K562 (cell line): Measurements from ENCODE around the gene DEDD. TPM values are rescaled to one million over a fixed set of nuclear protein-coding genes. Genes with fewer than 3 reads are reported as not detected.

Source experiments
- ATF4 ChIP-seq: fragments of 450-650 bp; formaldehyde crosslinking; IDR thresholded peaks from 2 replicates; pipeline ENCODE4 v1.4.0; 2022; ENCODE audit warnings: mild to moderate bottlenecking, moderate library complexity
- DACH1 ChIP-seq: fragments of 450-650 bp; IDR thresholded peaks from 2 replicates; pipeline ENCODE4 v1.6.1; 2018; ENCODE audit not compliant: partially characterized antibody
- FOXP4 ChIP-seq: sonication (generic); formaldehyde crosslinking; IDR thresholded peaks from 2 replicates; pipeline ENCODE4 v1.8.0; 2022; ENCODE audit warnings: mild to moderate bottlenecking, missing genetic modification reagents, borderline replicate concordance
- HNRNPK ChIP-seq: fragments of 200-400 bp; formaldehyde crosslinking; IDR thresholded peaks from one replicate; pipeline ENCODE4 v1.6.1; 2018; ENCODE audit warnings: mild to moderate bottlenecking, low read depth, low read length; ENCODE audit not compliant: poor library complexity, severe bottlenecking
- HSF4 ChIP-seq: fragments of 250-450 bp; sonication (Bioruptor Pico); IDR thresholded peaks from 2 replicates; pipeline ENCODE4 v2.1.2; 2022; ENCODE audit warnings: mild to moderate bottlenecking, moderate library complexity, borderline replicate concordance
- KDM4B ChIP-seq, 2 experiments: fragments of 450-650 bp in 1 of 2; sonication (generic) in 1 of 2; IDR thresholded peaks; 2 replicates each; pipeline ENCODE4 v1.6.1; 2016 to 2017; ENCODE audit warnings: borderline replicate concordance in 2 of 2, antibody characterized with exemption in 1 of 2, low read depth in 1 of 2, mild to moderate bottlenecking in 1 of 2
- LARP7 ChIP-seq: fragments of 450-650 bp; IDR thresholded peaks from 2 replicates; pipeline ENCODE4 v1.6.1; 2016
- NFE2 ChIP-seq: IDR thresholded peaks from 2 replicates; pipeline ENCODE4 v1.6.1; 2014; ENCODE audit warnings: antibody characterized with exemption, low read depth
- NR0B1 ChIP-seq: fragments of 450-650 bp; IDR thresholded peaks from one replicate; pipeline ENCODE4 v1.6.1; 2018; ENCODE audit warnings: mild to moderate bottlenecking, moderate library complexity; ENCODE audit not compliant: partially characterized antibody
- PCBP1 ChIP-seq: fragments of 200-400 bp; formaldehyde crosslinking; IDR thresholded peaks from 2 replicates; pipeline ENCODE4 v1.6.1; 2018; ENCODE audit warnings: mild to moderate bottlenecking, low read depth, low read length; ENCODE audit not compliant: poor library complexity, severe bottlenecking
- RAD51 ChIP-seq: fragments of 450-650 bp; IDR thresholded peaks from 2 replicates; pipeline ENCODE4 v1.7.1; 2016; ENCODE audit warnings: low read depth, mild to moderate bottlenecking, borderline replicate concordance
- RBM15 ChIP-seq: fragments of 200-400 bp; formaldehyde crosslinking; IDR thresholded peaks from 2 replicates; pipeline ENCODE4 v1.6.1; 2018; ENCODE audit warnings: mild to moderate bottlenecking, low read length, moderate library complexity; ENCODE audit not compliant: insufficient read depth
- TBL1XR1 ChIP-seq, 2 experiments: IDR thresholded peaks; 2 replicates each; pipeline ENCODE4 v1.6.1; 2012; ENCODE audit warnings: improper control_type of control experiment in 2 of 2, low read length in 2 of 2, mild to moderate bottlenecking in 1 of 2
- TCF15 ChIP-seq: fragments of 250-450 bp; sonication (Bioruptor Pico); IDR thresholded peaks from 2 replicates; pipeline ENCODE4 v1.8.0; 2022; ENCODE audit warnings: moderate library complexity, mild to moderate bottlenecking, inconsistent platforms
- TFAM ChIP-seq: fragments of 250-450 bp; sonication (Bioruptor Pico); conservative IDR thresholded peaks from 2 replicates; pipeline ENCODE4 v1.5.0; 2021; ENCODE audit warnings: mild to moderate bottlenecking, moderate library complexity
- U2AF2 ChIP-seq: fragments of 200-400 bp; formaldehyde crosslinking; optimal IDR thresholded peaks from 2 replicates; pipeline ENCODE3; 2017; ENCODE audit warnings: low read depth, mild to moderate bottlenecking, low read length
- ZBED1 ChIP-seq: IDR thresholded peaks from 2 replicates; pipeline ENCODE4 v1.6.1; 2014
- ZNF143 ChIP-seq: sonication (generic); formaldehyde crosslinking; IDR thresholded peaks from 2 replicates; pipeline ENCODE4 v1.9.0; 2022; ENCODE audit warnings: mild to moderate bottlenecking, missing genetic modification reagents
- ZNF398 ChIP-seq: fragments of 250-450 bp; sonication (Bioruptor Pico); IDR thresholded peaks from 2 replicates; pipeline ENCODE4 v1.8.0; 2021; ENCODE audit warnings: moderate library complexity, mild to moderate bottlenecking, inconsistent platforms
- ZNF507 ChIP-seq: conservative IDR thresholded peaks from 2 replicates; pipeline ENCODE4 v1.6.1; 2017; ENCODE audit warnings: missing genetic modification characterization, missing compliant biosample characterization
- ZNF551 ChIP-seq: fragments of 250-450 bp; sonication (Bioruptor Pico); IDR thresholded peaks from 2 replicates; pipeline ENCODE4 v1.5.0; 2021; ENCODE audit warnings: mild to moderate bottlenecking, moderate library complexity
- ZNF583 ChIP-seq: fragments of 250-450 bp; sonication (Bioruptor Pico); IDR thresholded peaks from 2 replicates; pipeline ENCODE4 v1.4.0; 2020
- polyA plus RNA-seq, 8 experiments: library from polyadenylated mRNA; depleted of rRNA in 4 of 8; stranded (reverse) in 5 of 8; unstranded in 3 of 8; fragments of >200 nt; fragmentation: Nextera tagmentation in 2 of 8; fragmentation: Illumina TruSeq in 1 of 8; extraction: Ambion mirVana in 2 of 8; extraction: Trizol in 1 of 8; gene quantifications; 2 replicates each; pipeline versions ENCODE4 v1.2.1 to v1.2.3, GENCODE V29; 2011 to 2014; ENCODE audit warnings: inconsistent platforms in 1 of 8, missing spikeins in 1 of 8
- total RNA-seq, 7 experiments: library from RNA; depleted of rRNA in 6 of 7; stranded (reverse); fragments of >200 nt in 6 of 7; fragmentation: Illumina TruSeq in 2 of 7; extraction: Trizol in 2 of 7; gene quantifications; 2 replicates each; pipeline versions ENCODE4 v1.2.1 to v1.2.3, GENCODE V29; 2011 to 2021; ENCODE audit warnings: low replicate concordance in 1 of 7

Gene DEDD
- total and polyA plus RNA-seq, 9 of the 15 experiments (the other 6 are each of a cell fraction or from before 2014, with no cell fraction given), result 11.6 to 41.0 (median 16.8) TPM

- no peak for TF ChIP-seq ZNF398 (CRISPR knock-in tag)
- TF ChIP-seq TCF15, result no peak
- TF ChIP-seq TBL1XR1 (IDR thresholded peaks at IDR 0.05; ENCODE audit: low read length in 2 of 2), result no peak
- peak; percentile 57; the same call in 1 of the 2 replicates for TF ChIP-seq ZNF583 (CRISPR knock-in tag)
- TF ChIP-seq RBM15, result no peak
- no peak for TF ChIP-seq KDM4B (IDR thresholded peaks at IDR 0.05; ENCODE audit: borderline replicate concordance in 2 of 2, low read depth in 1 of 2)
- no peak for TF ChIP-seq NR0B1
- no peak for TF ChIP-seq U2AF2
- no peak for TF ChIP-seq ZNF551
- TF ChIP-seq DACH1, result no peak
- no peak for TF ChIP-seq ZNF507 (tag)
- no peak for TF ChIP-seq RAD51
- TF ChIP-seq ZBED1, result 0 out of 2 replicates have a peak, but pooled peaks have one; percentile 20
- TF ChIP-seq HSF4 (CRISPR knock-in tag), result no peak
- TF ChIP-seq FOXP4 (CRISPR knock-in tag), result peak; percentile 91; the same call in 1 of the 2 replicates
- TF ChIP-seq TFAM (CRISPR knock-in tag), result no peak
- TF ChIP-seq HNRNPK, result no peak
- TF ChIP-seq ATF4 (CRISPR knock-in tag), result no peak
- no peak for TF ChIP-seq ZNF143 (CRISPR knock-in tag)
- no peak for TF ChIP-seq PCBP1
- TF ChIP-seq NFE2, result no peak
- TF ChIP-seq LARP7, result no peak
Observed at GRCh38 chr1:161117759-161118581, 14.5 kb downstream of the DEDD start, which contains the start of the genes NIT1 and PFDN2 (continued).
